DMS79 treated with DMSO at 0.1 percent for 48 hours (cell line): Measurements from ENCODE around the gene UPF3A.
"Not testable (repeated sequence)": the region's sequence is repeated elsewhere in the genome, so short reads cannot be mapped to it uniquely, and the experiment has no call there.

ENCODE experiments used
- DNase-seq: peaks from one replicate; lab custom pipeline; 2025; lab: John Stamatoyannopoulos, UW

The UPF3A gene

DNA sequence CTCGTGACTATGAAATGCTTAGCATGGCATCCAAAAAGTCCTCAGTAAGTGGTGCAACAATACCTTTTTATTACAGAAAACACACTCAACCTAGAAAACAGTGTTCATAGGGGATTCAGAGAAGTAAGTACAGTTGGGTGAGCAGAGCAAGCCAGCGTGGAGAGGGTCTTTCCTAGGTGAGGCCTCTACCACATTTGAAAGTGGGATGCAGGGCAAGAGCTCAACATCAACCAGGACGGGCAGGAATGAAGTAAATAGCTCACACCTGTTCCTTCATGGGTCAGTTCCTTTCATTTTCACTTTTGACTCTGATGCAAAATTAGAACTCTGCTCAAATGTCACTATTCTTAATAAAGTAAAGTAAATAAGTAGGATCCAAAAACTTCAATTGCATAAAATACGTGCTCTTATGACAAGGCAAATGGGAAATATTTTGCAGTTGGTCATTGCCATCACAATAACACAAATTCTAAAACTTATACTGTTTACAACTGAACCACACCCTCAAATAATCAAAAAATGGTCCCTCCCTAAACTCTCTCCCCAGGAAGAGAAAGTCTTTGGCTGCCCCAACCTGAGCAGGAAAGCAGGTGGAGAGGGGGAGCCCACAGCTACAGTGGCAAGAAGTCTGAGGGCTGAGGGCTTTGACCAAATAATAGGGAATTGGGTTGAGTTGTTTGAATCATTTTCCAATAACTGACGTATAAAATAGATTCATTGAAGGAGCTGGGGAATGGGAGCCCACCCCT, 53.1 kb downstream of the UPF3A start:
- no peak for DNase-seq

DNA sequence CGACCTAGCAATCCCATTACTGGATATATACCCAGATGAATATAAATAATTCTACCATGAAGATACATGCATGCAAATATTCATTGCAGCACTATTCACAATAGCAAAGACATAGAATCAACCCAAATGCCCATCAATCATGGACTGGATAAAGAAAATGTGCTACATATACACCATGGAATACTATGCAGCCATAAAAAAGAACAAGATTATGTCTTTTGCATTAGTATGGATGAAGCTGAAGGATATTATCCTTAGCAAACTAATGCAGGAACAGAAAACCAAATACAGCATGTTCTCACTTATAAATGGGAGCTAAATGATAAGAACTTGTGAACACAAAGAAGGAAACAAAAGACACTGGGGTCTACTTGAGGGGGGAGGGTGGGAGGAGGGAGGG, 55.1 kb downstream of the UPF3A start:
- not testable (repeated sequence) for DNase-seq

DNA sequence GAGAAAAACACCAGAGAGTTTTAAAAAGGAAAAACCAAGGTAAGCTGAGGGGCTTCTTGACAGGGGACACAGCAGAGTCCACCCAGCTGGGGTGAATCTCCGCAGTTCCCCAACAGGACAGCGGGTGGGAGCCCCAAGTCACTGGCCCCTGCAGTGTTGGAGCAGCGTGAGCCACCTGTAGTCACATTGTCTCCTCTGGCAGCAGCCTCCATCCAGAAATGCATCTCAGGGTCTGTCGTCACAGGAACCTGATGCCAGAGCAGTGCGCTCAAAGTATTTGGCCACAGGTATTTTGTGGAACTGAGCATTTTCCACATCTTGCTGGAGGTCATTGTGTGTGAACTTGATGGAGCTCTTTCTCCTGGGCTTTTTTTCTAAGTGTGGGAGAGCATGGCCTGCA, 57.6 kb downstream of the UPF3A start:
- no peak for DNase-seq

DNA sequence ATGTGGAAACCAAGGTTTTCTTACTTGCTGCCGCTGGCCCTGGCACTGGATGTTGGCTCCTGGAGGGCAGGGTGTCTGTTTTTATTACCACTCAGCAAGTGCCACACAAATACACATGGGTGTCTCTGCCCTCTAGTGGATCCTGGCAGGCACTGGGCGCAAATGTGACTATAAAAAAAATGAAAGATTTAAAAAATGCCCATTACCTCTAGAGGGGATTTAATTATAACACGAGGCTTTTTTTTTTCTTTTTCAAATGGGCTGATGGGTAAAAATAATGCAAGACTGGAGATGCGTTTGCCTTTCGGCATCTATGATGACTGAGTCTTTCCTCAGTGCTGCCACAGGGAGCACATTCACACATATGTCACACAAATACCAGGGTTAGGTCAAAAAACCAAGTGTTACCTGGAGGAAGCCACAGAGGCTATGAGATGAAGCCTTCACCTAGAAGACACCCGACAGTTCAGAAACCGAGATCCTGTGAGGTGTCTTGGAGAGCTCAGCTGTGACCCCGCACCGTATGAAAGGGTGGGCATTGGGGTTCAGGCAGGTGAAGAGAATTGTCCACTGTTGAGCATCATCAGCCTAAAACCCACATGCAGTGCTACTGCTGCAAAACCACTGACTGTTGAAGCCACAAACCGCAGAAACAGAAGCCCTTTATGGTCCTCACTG, 58.6 kb downstream of the UPF3A start:
- peak; percentile 86 for DNase-seq

DNA sequence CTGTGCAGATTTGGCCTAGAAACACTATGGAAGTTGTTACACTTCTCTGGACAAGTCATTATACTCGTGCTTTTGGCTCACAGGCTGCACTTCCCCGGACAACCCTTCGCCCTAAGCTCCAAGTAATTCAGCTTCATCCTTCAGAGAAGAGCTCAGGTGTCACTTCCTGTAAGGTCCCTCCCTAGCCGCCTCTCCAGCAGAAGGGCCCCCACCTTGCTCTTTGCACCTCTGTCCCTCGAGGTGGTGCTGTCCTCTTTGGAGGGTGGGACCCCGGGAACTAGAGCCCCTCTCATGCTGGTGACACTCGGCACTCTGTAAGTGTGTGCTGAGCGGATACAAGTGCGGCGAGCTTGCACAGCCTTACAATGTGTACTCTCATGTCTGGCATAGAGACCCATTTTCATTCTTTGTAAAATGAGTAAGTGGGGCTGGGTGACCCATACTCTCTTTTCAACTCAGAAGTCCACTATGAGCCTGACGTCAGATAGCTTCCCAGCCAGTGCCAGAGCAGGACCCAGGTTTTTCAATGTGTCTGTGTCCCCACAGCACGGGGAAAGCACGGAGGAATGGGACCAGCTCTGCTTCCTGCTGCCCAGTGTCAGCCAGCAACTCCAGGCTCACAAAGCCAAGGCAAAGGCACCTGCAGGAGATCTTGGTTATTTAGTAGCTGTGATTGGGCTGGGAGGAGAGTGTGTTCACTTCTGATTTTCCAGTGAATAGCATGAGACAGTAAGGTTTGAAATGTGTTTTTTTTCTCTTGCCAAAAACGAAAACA, 59.8 kb downstream of the UPF3A start:
- no peak for DNase-seq

DNA sequence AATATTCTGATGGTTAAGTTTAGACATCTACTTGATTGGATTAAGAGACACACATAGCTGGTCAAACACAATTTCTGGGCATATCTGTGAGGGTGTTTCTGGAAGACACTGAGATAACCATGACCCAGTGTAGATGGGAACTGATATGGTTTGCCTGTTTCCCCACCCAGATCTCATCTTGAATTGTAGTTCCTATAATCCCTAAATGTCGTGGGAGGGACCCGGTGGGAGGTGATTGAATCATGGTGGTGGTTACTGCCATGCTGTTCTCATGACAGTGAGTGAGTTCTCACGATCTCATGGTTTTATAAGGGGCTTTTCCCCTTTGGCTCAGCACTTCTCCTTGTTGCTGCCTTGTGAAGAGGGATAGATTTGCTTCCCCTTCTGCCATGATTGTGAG, 65.9 kb downstream of the UPF3A start:
- not testable (repeated sequence) for DNase-seq

DNA sequence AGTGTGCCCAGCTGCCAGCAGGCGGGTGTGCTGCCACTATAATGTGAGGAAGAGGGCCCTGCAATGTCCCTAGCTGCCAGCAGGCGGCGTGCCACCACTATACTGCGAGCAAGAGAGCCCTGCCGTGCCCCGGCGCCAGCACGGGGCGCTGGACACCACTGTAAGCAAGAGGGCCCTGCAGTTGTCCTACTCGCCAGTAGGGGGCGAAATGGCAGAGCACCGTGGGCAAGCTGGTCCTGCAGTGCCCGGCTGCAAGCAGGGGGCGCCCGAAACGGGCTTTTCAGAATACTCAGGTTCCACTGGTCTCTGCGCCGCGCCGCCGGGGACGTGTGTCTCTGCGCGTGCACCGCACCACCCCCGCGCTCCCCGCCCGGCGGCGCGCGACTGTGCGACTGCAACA, 71.4 kb downstream of the UPF3A start:
- not testable (repeated sequence) for DNase-seq

DNA sequence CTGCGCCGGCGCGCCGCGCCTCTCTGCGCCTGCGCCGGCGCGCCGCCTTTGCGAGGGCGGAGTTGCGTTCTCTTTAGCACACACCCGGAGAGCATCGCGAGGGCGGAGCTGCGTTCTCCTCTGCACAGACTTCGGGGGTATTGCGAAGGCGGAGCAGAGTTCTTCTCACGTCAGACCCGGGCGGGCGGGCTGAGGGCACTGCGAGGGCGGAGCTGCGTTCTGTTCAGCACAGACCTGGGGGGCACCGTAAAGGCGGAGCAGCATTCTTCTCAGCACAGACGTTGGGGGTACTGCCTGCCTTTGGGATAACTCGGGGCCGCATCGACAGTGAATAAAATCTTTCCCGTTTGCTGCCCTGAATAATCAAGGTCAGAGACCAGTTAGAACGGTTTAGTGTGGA, 72.0 kb downstream of the UPF3A start:
- DNase-seq: not testable (repeated sequence)
